ENCODE measurements around the gene SH2B2. TPM values are rescaled to one million over a fixed set of nuclear protein-coding genes. Genes with fewer than 3 reads are reported as not detected.

Gene SH2B2
- total RNA-seq, 1 experiment from 2014 or later = 8.8 TPM

DNA sequence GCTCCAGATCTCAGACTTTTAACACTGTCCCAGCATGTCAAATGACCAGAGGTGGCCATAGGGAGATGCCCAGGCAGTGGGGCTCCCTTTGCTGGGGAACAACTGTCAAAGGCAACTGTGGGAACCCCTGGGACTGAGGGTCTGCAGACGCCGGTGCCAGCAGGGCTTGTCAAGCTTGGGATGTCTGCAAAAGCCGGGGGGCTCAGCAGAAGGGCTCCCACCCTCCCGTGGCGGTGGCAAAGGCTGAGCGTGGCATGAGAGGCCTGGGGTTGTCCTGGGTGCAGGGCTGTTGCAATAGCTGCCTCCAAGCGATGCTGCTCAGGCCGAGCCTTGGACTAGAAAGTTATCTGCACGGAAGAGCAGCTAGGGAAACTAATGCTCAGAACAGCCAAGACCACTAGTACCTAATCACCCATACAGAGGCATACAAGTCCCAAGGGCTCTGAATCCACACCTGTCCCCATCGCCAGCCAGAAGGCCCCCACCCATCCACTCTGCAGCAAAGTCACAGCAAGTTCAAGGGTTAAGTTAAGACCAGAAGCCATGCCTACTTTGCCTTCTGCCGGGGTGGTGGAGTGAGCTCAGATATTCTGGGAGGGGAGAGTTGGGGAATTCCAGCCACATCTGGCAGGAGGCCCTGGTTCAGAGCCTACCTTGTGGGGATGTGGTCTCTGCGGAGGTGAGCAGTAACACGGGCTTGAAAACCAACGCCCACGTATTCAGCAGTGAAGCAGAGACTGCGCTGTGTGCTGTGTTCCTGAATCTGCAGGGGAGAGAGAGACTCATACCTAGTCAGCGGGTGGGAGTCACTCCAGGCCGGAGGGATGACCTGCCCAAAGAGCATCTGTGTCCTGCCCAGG is 4.6 kb downstream of the SH2B2 start:
- Histone ChIP-seq H3K9me3 (ENCODE audit: low read length) (no peaks in the 10 kb centered on the region), H3K4me2 (ENCODE audit: low read length) (no peak overlapping the region), H3K27ac (ENCODE audit: low read length) (no peak overlapping the region), H3K4me1 (ENCODE audit: insufficient read depth, low read length) (peaks cover 7% of the 10 kb centered on the region; the same call in 1 of the 2 replicates), H2AFZ (ENCODE audit: low read length) (no peak overlapping the region), H4K20me1 (ENCODE audit: low read length) (no peaks in the 10 kb centered on the region), H3K27me3 (ENCODE audit: low read length) (no peaks in the 10 kb centered on the region), H3K36me3 (ENCODE audit: low read depth, low read length) (no peaks in the 10 kb centered on the region), H3K4me3 (ENCODE audit: low read length) (no peak overlapping the region), H3K79me2 (ENCODE audit: low read length) (no peaks in the 10 kb centered on the region), H3F3A (ENCODE audit: low read length, unreplicated experiment) (no peaks in the 10 kb centered on the region), H3K9me2 (replicated peaks; ENCODE audit: low read length) (no peaks in the 10 kb centered on the region), H3K9ac (ENCODE audit: low read length) (no peak overlapping the region)
- CTCF ChIA-PET = no interaction called here
- intact Hi-C loops (cut with micrococcal nuclease) = no loop called here
- no TSS peak for BruUV-seq (replicated peaks)
- POLR2A ChIA-PET (ENCODE audit: unreplicated experiment) = no interaction called here
- ATAC-seq = no peak
- TF ChIP-seq, protein P1, sequence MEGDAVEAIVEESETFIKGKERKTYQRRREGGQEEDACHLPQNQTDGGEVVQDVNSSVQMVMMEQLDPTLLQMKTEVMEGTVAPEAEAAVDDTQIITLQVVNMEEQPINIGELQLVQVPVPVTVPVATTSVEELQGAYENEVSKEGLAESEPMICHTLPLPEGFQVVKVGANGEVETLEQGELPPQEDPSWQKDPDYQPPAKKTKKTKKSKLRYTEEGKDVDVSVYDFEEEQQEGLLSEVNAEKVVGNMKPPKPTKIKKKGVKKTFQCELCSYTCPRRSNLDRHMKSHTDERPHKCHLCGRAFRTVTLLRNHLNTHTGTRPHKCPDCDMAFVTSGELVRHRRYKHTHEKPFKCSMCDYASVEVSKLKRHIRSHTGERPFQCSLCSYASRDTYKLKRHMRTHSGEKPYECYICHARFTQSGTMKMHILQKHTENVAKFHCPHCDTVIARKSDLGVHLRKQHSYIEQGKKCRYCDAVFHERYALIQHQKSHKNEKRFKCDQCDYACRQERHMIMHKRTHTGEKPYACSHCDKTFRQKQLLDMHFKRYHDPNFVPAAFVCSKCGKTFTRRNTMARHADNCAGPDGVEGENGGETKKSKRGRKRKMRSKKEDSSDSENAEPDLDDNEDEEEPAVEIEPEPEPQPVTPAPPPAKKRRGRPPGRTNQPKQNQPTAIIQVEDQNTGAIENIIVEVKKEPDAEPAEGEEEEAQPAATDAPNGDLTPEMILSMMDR (conservative IDR thresholded peaks at IDR 0.05; ENCODE audit: low read depth, low read length) = no peak
- no peak for TF ChIP-seq EZH2phosphoT487 (IDR thresholded peaks at IDR 0.05; ENCODE audit: borderline replicate concordance, low read length)
- TF ChIP-seq EZH2 (IDR thresholded peaks at IDR 0.05; ENCODE audit: low read length, unreplicated experiment) = no peak
- no peak for DNase-seq

DNA sequence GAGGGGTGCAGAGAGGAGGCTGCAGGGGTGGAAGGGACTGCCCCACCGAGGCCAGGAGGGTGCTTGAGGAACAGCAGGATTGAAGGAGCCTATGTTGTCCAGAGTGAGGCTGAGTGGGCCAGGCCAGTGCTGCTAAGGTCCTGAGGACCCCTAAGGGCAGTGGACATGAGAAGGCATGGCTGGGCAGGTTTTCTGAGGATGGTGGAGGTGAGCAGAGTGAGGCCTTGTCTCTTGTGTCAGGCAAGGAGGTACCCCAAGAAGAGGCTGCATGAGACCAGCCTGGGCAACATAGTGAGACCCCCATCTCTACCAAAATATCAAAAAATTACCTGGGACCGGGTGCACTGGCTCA is 5.2 kb downstream of the SH2B2 start:
- no peaks in the 10 kb centered on the region for H4K20me1 ChIP-seq (ENCODE audit: low read length)
- peaks cover 7% of the 10 kb centered on the region; the same call in 1 of the 2 replicates for H3K4me1 ChIP-seq (ENCODE audit: insufficient read depth, low read length)
- TF ChIP-seq, protein P1 (conservative IDR thresholded peaks at IDR 0.05; ENCODE audit: low read depth, low read length) = no peak
- TF ChIP-seq EZH2 (IDR thresholded peaks at IDR 0.05; ENCODE audit: low read length, unreplicated experiment) = no peak
- no peak overlapping the region for H3K4me3 ChIP-seq (ENCODE audit: low read length)
- ChIA-PET CTCF (no interaction called here), POLR2A (ENCODE audit: unreplicated experiment) (no interaction called here)
- H3K9me2 ChIP-seq (replicated peaks; ENCODE audit: low read length) = no peaks in the 10 kb centered on the region
- no peaks in the 10 kb centered on the region for H3K9me3 ChIP-seq (ENCODE audit: low read length)
- no peaks in the 10 kb centered on the region for H3K79me2 ChIP-seq (ENCODE audit: low read length)
- H3K9ac ChIP-seq (ENCODE audit: low read length) = no peak overlapping the region
- intact Hi-C loops (cut with micrococcal nuclease) = no loop called here
- ATAC-seq (no peak), DNase-seq (no peak)
- no peak overlapping the region for H3K4me2 ChIP-seq (ENCODE audit: low read length)
- H2AFZ ChIP-seq (ENCODE audit: low read length) = no peak overlapping the region
- no peaks in the 10 kb centered on the region for H3F3A ChIP-seq (ENCODE audit: low read length, unreplicated experiment)
- no peaks in the 10 kb centered on the region for H3K36me3 ChIP-seq (ENCODE audit: low read depth, low read length)
- H3K27ac ChIP-seq (ENCODE audit: low read length) = no peak overlapping the region
- BruUV-seq (replicated peaks) = no TSS peak
- H3K27me3 ChIP-seq (ENCODE audit: low read length) = no peaks in the 10 kb centered on the region

All from PC-3 (cell line).